HEK293 (cell line): ENCODE measurements around the gene TDG.

Experiments
- CTCF ChIP-seq: fragments of 450-650 bp; formaldehyde crosslinking; IDR thresholded peaks from 2 replicates; pipeline ENCODE4 v1.5.1; 2016; ENCODE audit warnings: missing biosample characterization, missing genetic modification characterization
- GLI2 ChIP-seq: fragments of 450-650 bp; formaldehyde crosslinking; IDR thresholded peaks from 2 replicates; pipeline ENCODE4; 2017; ENCODE audit warnings: missing biosample characterization, missing genetic modification characterization, low read depth, borderline replicate concordance
- PBX3 ChIP-seq: sonication (generic); formaldehyde crosslinking; IDR thresholded peaks from 2 replicates; pipeline ENCODE4 v1.8.1; 2022; ENCODE audit warnings: mild to moderate bottlenecking, moderate library complexity, missing genetic modification reagents
- SP2 ChIP-seq: fragments of 450-650 bp; formaldehyde crosslinking; IDR thresholded peaks from 2 replicates; pipeline ENCODE4 v1.5.1; 2016; ENCODE audit warnings: missing biosample characterization, missing genetic modification characterization
- YY1 ChIP-seq: fragments of 450-650 bp; formaldehyde crosslinking; IDR thresholded peaks from 2 replicates; pipeline ENCODE4 v1.5.1; 2018; ENCODE audit warnings: missing biosample characterization, missing genetic modification characterization
- ZBTB26 ChIP-seq: fragments of 450-650 bp; formaldehyde crosslinking; optimal IDR thresholded peaks from 2 replicates; pipeline ENCODE3; 2016; ENCODE audit warnings: missing biosample characterization, mild to moderate bottlenecking, missing genetic modification characterization
- ZNF16 ChIP-seq: fragments of 450-650 bp; formaldehyde crosslinking; IDR thresholded peaks from 2 replicates; pipeline ENCODE4 v1.5.1; 2016; ENCODE audit warnings: low read depth, missing biosample characterization, missing genetic modification characterization
- ZNF18 ChIP-seq: fragments of 450-650 bp; formaldehyde crosslinking; IDR thresholded peaks from 2 replicates; pipeline ENCODE4 v1.5.1; 2016; ENCODE audit warnings: missing biosample characterization, missing genetic modification characterization
- ZNF302 ChIP-seq: fragments of 450-650 bp; formaldehyde crosslinking; IDR thresholded peaks from 2 replicates; pipeline ENCODE4 v1.5.1; 2016; ENCODE audit warnings: missing biosample characterization, missing genetic modification characterization, low read depth
- ZNF510 ChIP-seq: fragments of 450-650 bp; formaldehyde crosslinking; IDR thresholded peaks from 2 replicates; pipeline ENCODE4 v1.5.1; 2018; ENCODE audit warnings: mild to moderate bottlenecking, missing genetic modification characterization, missing biosample characterization; ENCODE audit not compliant: insufficient replicate concordance
- ZNF560 ChIP-seq: fragments of 450-650 bp; formaldehyde crosslinking; IDR thresholded peaks from 2 replicates; pipeline ENCODE4 v1.5.1; 2017; ENCODE audit warnings: missing biosample characterization, missing genetic modification characterization, borderline replicate concordance
- ZNF623 ChIP-seq: fragments of 450-650 bp; formaldehyde crosslinking; IDR thresholded peaks from 2 replicates; pipeline ENCODE4 v1.5.1; 2016; ENCODE audit warnings: missing biosample characterization, missing genetic modification characterization
- ZNF639 ChIP-seq: fragments of 450-650 bp; formaldehyde crosslinking; IDR thresholded peaks from 2 replicates; pipeline ENCODE4 v1.5.1; 2016; ENCODE audit warnings: missing biosample characterization, missing genetic modification characterization

GRCh38 chr12:104011253-104011652 lies 45.6 kb downstream of the TDG start:
- TF ChIP-seq YY1 (tag by site-specific recombination) (no peak), CTCF (no peak), GLI2 (no peak), ZNF16 (tag by site-specific recombination) (no peak), ZBTB26 (tag by site-specific recombination) (no peak), ZNF639 (no peak), ZNF510 (no peak), PBX3 (CRISPR knock-in tag) (no peak), SP2 (no peak), ZNF623 (no peak), ZNF560 (tag by site-specific recombination) (no peak), ZNF302 (tag by site-specific recombination) (no peak), ZNF18 (tag by site-specific recombination) (no peak)
